Posterior cingulate gyrus (tissue), 11 donors: ENCODE data around the gene SLX9.
A peak's percentile ranks its signal among the peaks of the same experiment; 100 is the strongest.

Source experiments
- DNase-seq, 10 donors: peaks; one replicate each; pipeline versions ENCODE4 v3.0.0 to v3.0.0-alpha.2; 2020 to 2021; ENCODE audit warnings: mixed read lengths in 3 of 10
- intact Hi-C: fragments of 100-400 bp; cut with DNase I; formaldehyde crosslinking; loops from one replicate; pipeline ENCODE4 v1.15.1; 2023

Gene SLX9

GRCh38 chr21:44943686-44944550 lies 4.1 kb downstream of the SLX9 start:
- intact Hi-C loops = no loop called here
- peak in 3 of 10 donors; percentile 11 to 69 (median 54) for DNase-seq

- intact Hi-C loops = no loop called here
- peak in 2 of 10 donors; percentile 25 to 66 for DNase-seq
Observed at GRCh38 chr21:44944596-44944995, 4.8 kb downstream of the SLX9 start.

GRCh38 chr21:44946254-44947041 lies 6.6 kb downstream of the SLX9 start:
- DNase-seq = peak in 3 of 10 donors; percentile 25 to 77 (median 62)
- intact Hi-C loops = no loop called here

GRCh38 chr21:44947111-44947929 lies 7.5 kb downstream of the SLX9 start:
- peak in 3 of 10 donors; percentile 24 to 80 (median 62) for DNase-seq
- intact Hi-C loops = no loop called here

- intact Hi-C loops = no loop called here
- DNase-seq = peak in 3 of 10 donors; percentile 27 to 82 (median 81)
Observed at GRCh38 chr21:44947930-44948331, 8.1 kb downstream of the SLX9 start.

- DNase-seq = peak in 4 of 10 donors; percentile 3 to 83 (median 52)
- intact Hi-C loops = loop anchor here (1.0 kb wide), 1 partner anchor 189 kb away; no protein-coding TSS in a partner anchor
Observed at GRCh38 chr21:44948426-44949120, 8.7 kb downstream of the SLX9 start.

- intact Hi-C loops = loop anchor here (1.0 kb wide), 1 partner anchor 188 kb away; no protein-coding TSS in a partner anchor
Observed at GRCh38 chr21:44949161-44949778, 9.4 kb downstream of the SLX9 start.

GRCh38 chr21:44949779-44950198 lies 10.0 kb downstream of the SLX9 start:
- peak in 9 of 10 donors; percentile 51 to 95 (median 77) for DNase-seq
- intact Hi-C loops = loop anchor here (1.0 to 10.0 kb wide), 3 partner anchors 125 to 495 kb away; partner anchors contain the start of gene ADARB1

More at GRCh38 chr21:44949161-44949778, 9.4 kb downstream of the SLX9 start:
- peak in 2 of 10 donors; percentile 22 to 78 for DNase-seq

- peak in 3 of 10 donors; percentile 26 to 78 (median 71) for DNase-seq
- intact Hi-C loops = loop anchor here (10.0 kb wide), 2 partner anchors 124 to 494 kb away; partner anchors contain the start of gene ADARB1
Observed at GRCh38 chr21:44950351-44950750, 10.5 kb downstream of the SLX9 start.

- peak in 3 of 10 donors; percentile 24 to 75 (median 61) for DNase-seq
Observed at GRCh38 chr21:44951186-44951915, 11.5 kb downstream of the SLX9 start.

GRCh38 chr21:44952116-44952928 lies 12.5 kb downstream of the SLX9 start:
- intact Hi-C loops = loop anchor here (10.0 kb wide), 2 partner anchors 122 to 492 kb away; partner anchors contain the start of gene ADARB1
- DNase-seq = peak in 5 of 10 donors; percentile 32 to 87 (median 82)

More at GRCh38 chr21:44951186-44951915, 11.5 kb downstream of the SLX9 start:
- intact Hi-C loops = loop anchor here (10.0 kb wide), 2 partner anchors 123 to 493 kb away; partner anchors contain the start of gene ADARB1

- intact Hi-C loops = loop anchor here (10.0 kb wide), 2 partner anchors 122 to 492 kb away; partner anchors contain the start of gene ADARB1
- peak in 4 of 10 donors; percentile 16 to 84 (median 74) for DNase-seq
Observed at GRCh38 chr21:44952929-44953627, 13.2 kb downstream of the SLX9 start.

- DNase-seq = peak in 2 of 10 donors; percentile 18 to 42
- intact Hi-C loops = loop anchor here (10.0 kb wide), 2 partner anchors 121 to 491 kb away; partner anchors contain the start of gene ADARB1
Observed at GRCh38 chr21:44953628-44954021, 13.8 kb downstream of the SLX9 start.

GRCh38 chr21:44954281-44954771 lies 14.5 kb downstream of the SLX9 start:
- intact Hi-C loops = loop anchor here (10.0 kb wide), 2 partner anchors 120 to 490 kb away; partner anchors contain the start of gene ADARB1

GRCh38 chr21:44955141-44955797 lies 15.4 kb downstream of the SLX9 start:
- intact Hi-C loops = loop anchor here (10.0 kb wide), 2 partner anchors 120 to 490 kb away; partner anchors contain the start of gene ADARB1
- peak in 4 of 10 donors; percentile 42 to 91 (median 80) for DNase-seq

More at GRCh38 chr21:44954281-44954771, 14.5 kb downstream of the SLX9 start:
- DNase-seq = peak in 4 of 10 donors; percentile 16 to 72 (median 66)
